GM19035 (cell line): ENCODE results near the gene SNAPC4.
"Not testable (repeated sequence)": the region's sequence is repeated elsewhere in the genome, so short reads cannot be mapped to it uniquely, and the experiment has no call there.

Experiments
- ATAC-seq: cut with Tn5 transposase; IDR thresholded peaks from one replicate; pipeline ENCODE4 v1.9.1; 2021; ENCODE audit not compliant: unreplicated experiment

Gene SNAPC4

GRCh38 chr9:136359774-136360718 is 39.9 kb downstream of the SNAPC4 start:
- ATAC-seq, result no peak

- ATAC-seq, result no peak
These were observed 41.1 kb downstream of the SNAPC4 start for GRCh38 chr9:136358888-136359287.

- no peak for ATAC-seq
These were observed 42.0 kb downstream of the SNAPC4 start for GRCh38 chr9:136358016-136358415.

GRCh38 chr9:136357202-136357725 is 42.7 kb downstream of the SNAPC4 start:
- ATAC-seq, result no peak

- no peak for ATAC-seq
These were observed 44.1 kb downstream of the SNAPC4 start for GRCh38 chr9:136355616-136356557.

GRCh38 chr9:136354592-136355085 is 45.3 kb downstream of the SNAPC4 start:
- no peak for ATAC-seq

- ATAC-seq, result no peak
These were observed 46.0 kb downstream of the SNAPC4 start for GRCh38 chr9:136353757-136354488.

- no peak for ATAC-seq
These were observed 46.9 kb downstream of the SNAPC4 start for GRCh38 chr9:136353088-136353487.

- ATAC-seq, result no peak
These were observed 47.3 kb downstream of the SNAPC4 start for GRCh38 chr9:136352682-136353081.

- ATAC-seq, result not testable (repeated sequence)
These were observed 48.1 kb downstream of the SNAPC4 start for GRCh38 chr9:136351868-136352267.

- no peak for ATAC-seq
These were observed 48.6 kb downstream of the SNAPC4 start for GRCh38 chr9:136351252-136351800.
